IMR-90 (cell line): ENCODE measurements around the gene FBRSL1. TPM values are rescaled to one million over a fixed set of nuclear protein-coding genes. Genes with fewer than 3 reads are reported as not detected.

Experiments used
- ATAC-seq: fragments of 200-7000 bp; cut with Tn5 transposase; 2 replicates; pipeline ENCODE4 v1.9.1; 2020; ENCODE audit warnings: low read depth, mild to moderate bottlenecking, moderate library complexity
- BruUV-seq: library from RNA; stranded (reverse); fragments of 400-500 nt; replicated peaks from 2 replicates; lab custom pipeline; 2021; lab: Mats Ljungman, UMichigan
- CTCF ChIA-PET: fragments of 300-600 bp; formaldehyde crosslinking; extraction: SDS; loops from one replicate; lab custom pipeline; 2021; ENCODE audit warnings: antibody characterized with exemption; lab: Yijun Ruan, JAX
- POLR2A ChIA-PET: fragments of 300-600 bp; sonication (Branson Sonifier 250); formaldehyde crosslinking; loops from one replicate; lab custom pipeline; 2022; ENCODE audit warnings: antibody characterized with exemption; ENCODE audit not compliant: unreplicated experiment; lab: Charles Lee
- DNase-seq: peaks from one replicate; pipeline ENCODE4 v3.0.0; 2013
- H2AFZ ChIP-seq: replicated peaks from 2 replicates; pipeline ENCODE3; 2013; ENCODE audit warnings: low read length, mild to moderate bottlenecking; ENCODE audit not compliant: poor library complexity
- H2AK5ac ChIP-seq: 2 replicates; pipeline ENCODE4 v1.6.1; 2013; ENCODE audit warnings: low read depth, low read length, inconsistent platforms
- H2AK9ac ChIP-seq: replicated peaks from 2 replicates; pipeline ENCODE3; 2013; ENCODE audit warnings: mild to moderate bottlenecking, low read depth, low read length, moderate library complexity; ENCODE audit not compliant: poor library complexity
- H2BK120ac ChIP-seq: 2 replicates; pipeline ENCODE4 v1.6.1; 2013; ENCODE audit warnings: low read depth, low read length, inconsistent platforms
- H2BK15ac ChIP-seq: 3 replicates; pipeline ENCODE4 v1.6.1; 2013; ENCODE audit warnings: low read depth, low read length, inconsistent platforms
- H2BK20ac ChIP-seq: 2 replicates; pipeline ENCODE4 v1.6.1; 2013; ENCODE audit warnings: low read depth, mild to moderate bottlenecking, inconsistent platforms, low read length, moderate library complexity
- H2BK5ac ChIP-seq: 2 replicates; pipeline ENCODE4 v1.6.1; 2013; ENCODE audit warnings: mild to moderate bottlenecking, low read depth, low read length, inconsistent platforms; ENCODE audit not compliant: poor library complexity, severe bottlenecking
- H3K14ac ChIP-seq: replicated peaks from 2 replicates; pipeline ENCODE4 v1.6.1; 2013; ENCODE audit warnings: low read depth, low read length, inconsistent platforms
- H3K18ac ChIP-seq: 2 replicates; pipeline ENCODE4 v1.6.1; 2013; ENCODE audit warnings: low read depth, low read length, control low read depth
- H3K23ac ChIP-seq: 2 replicates; pipeline ENCODE4 v1.6.1; 2013; ENCODE audit warnings: low read depth, low read length, inconsistent platforms
- H3K27ac ChIP-seq: 2 replicates; pipeline ENCODE4 v1.5.1; 2013; ENCODE audit warnings: mild to moderate bottlenecking, control low read depth, low read length; ENCODE audit not compliant: insufficient read depth
- H3K27me3 ChIP-seq: 2 replicates; pipeline ENCODE4 v1.6.1; 2013; ENCODE audit warnings: low read length; ENCODE audit not compliant: control insufficient read depth, insufficient read depth
- H3K36me3 ChIP-seq: 2 replicates; pipeline ENCODE4 v1.6.1; 2013; ENCODE audit warnings: low read length, mixed read lengths; ENCODE audit not compliant: control insufficient read depth, insufficient read depth
- H3K4ac ChIP-seq: 2 replicates; pipeline ENCODE4 v1.6.1; 2013; ENCODE audit warnings: low read depth, low read length, inconsistent platforms
- H3K4me1 ChIP-seq: 2 replicates; pipeline ENCODE4 v1.6.1; 2013; ENCODE audit warnings: low read length, mixed read lengths; ENCODE audit not compliant: control insufficient read depth, insufficient read depth
- H3K4me2 ChIP-seq: 2 replicates; pipeline ENCODE4 v1.6.1; 2013; ENCODE audit warnings: low read depth, mild to moderate bottlenecking, control low read depth, low read length, moderate library complexity
- H3K4me3 ChIP-seq: 2 replicates; pipeline ENCODE4 v1.5.1; 2013; ENCODE audit warnings: low read depth, mild to moderate bottlenecking, control low read depth, low read length, moderate library complexity; ENCODE audit not compliant: insufficient read depth
- H3K56ac ChIP-seq: 2 replicates; pipeline ENCODE4 v1.6.1; 2013; ENCODE audit warnings: low read length, inconsistent platforms; ENCODE audit not compliant: insufficient read depth; ENCODE audit errors: extremely low read depth
- H3K79me1 ChIP-seq, 2 experiments: 2 replicates each; pipeline ENCODE4 v1.6.1; 2013; ENCODE audit warnings: low read length in 2 of 2, inconsistent platforms in 1 of 2, low read depth in 1 of 2
- H3K9ac ChIP-seq: 2 replicates; pipeline ENCODE4 v1.6.1; 2013; ENCODE audit warnings: low read depth, low read length, control low read depth
- H3K9me1 ChIP-seq: 2 replicates; pipeline ENCODE4 v1.6.1; 2013; ENCODE audit warnings: low read length, inconsistent platforms; ENCODE audit not compliant: insufficient read depth
- H3K9me3 ChIP-seq: 2 replicates; pipeline ENCODE4 v1.6.1; 2013; ENCODE audit warnings: low read length; ENCODE audit not compliant: control insufficient read depth, insufficient read depth
- H4K20me1 ChIP-seq: 2 replicates; pipeline ENCODE4 v1.6.1; 2013; ENCODE audit warnings: low read length, inconsistent platforms; ENCODE audit not compliant: insufficient read depth
- H4K5ac ChIP-seq: 2 replicates; pipeline ENCODE4 v1.6.1; 2013; ENCODE audit warnings: mild to moderate bottlenecking, low read depth, low read length, control low read depth
- H4K8ac ChIP-seq, 2 experiments: 2 replicates each; pipeline ENCODE4 v1.6.1; 2013; ENCODE audit warnings: low read depth in 2 of 2, low read length in 2 of 2, control low read depth in 1 of 2, inconsistent platforms in 1 of 2
- H4K91ac ChIP-seq: 2 replicates; pipeline ENCODE4 v1.6.1; 2013; ENCODE audit warnings: low read depth, low read length, inconsistent platforms; ENCODE audit not compliant: insufficient read depth
- MAFK ChIP-seq: IDR thresholded peaks from 2 replicates; pipeline ENCODE4 v1.6.1; 2012; ENCODE audit warnings: low read depth, low read length, improper control_type of control experiment
- SMC3 ChIP-seq: fragments of 150-350 bp; IDR thresholded peaks from 2 replicates; pipeline ENCODE4 v1.6.1; 2016; ENCODE audit warnings: low read depth, mild to moderate bottlenecking, antibody characterized with exemption, low read length, moderate library complexity
- WGBS, 2 experiments: methylation state at CpG; one replicate each; pipeline versions ENCODE4 v1.1.5 to v1.1.7; 2013; ENCODE audit warnings: missing lambda C conversion rate in 2 of 2; ENCODE audit not compliant: insufficient read length in 1 of 2; ENCODE audit errors: extremely low coverage in 2 of 2; 5-methylcytosine and 5-hydroxymethylcytosine counted together
- dilution Hi-C: fragments of 300-500 bp; cut with HindIII; formaldehyde crosslinking; loops from one replicate; pipeline ENCODE4 v1.14.3; 2018; ENCODE audit warnings: low sequenced_read_pairs; ENCODE audit not compliant: unreplicated experiment
- in situ Hi-C: fragments of 300-500 bp; cut with MboI; formaldehyde crosslinking; loops from 3 replicates; pipeline ENCODE4 v1.14.3; 2019; ENCODE audit warnings: low sequenced_read_pairs, inconsistent platforms, mixed read lengths
- intact Hi-C: fragments of 100-400 bp; cut with micrococcal nuclease; formaldehyde crosslinking; loops from 2 replicates; pipeline ENCODE4 v1.10.0; 2022
- polyA plus RNA-seq, 3 experiments: library from polyadenylated mRNA; depleted of rRNA; stranded (reverse); fragments of >200 nt; gene quantifications; 2 replicates each; pipeline ENCODE4 v1.2.3, GENCODE V29; 2012; ENCODE audit warnings: low replicate concordance in 1 of 3
- total RNA-seq: library from RNA; depleted of rRNA; stranded (reverse); fragments of >200 nt; gene quantifications from 2 replicates; pipeline ENCODE4 v1.2.3, GENCODE V29; 2012

Gene FBRSL1
- total and polyA plus RNA-seq, 2 of the 4 experiments (the other 2 are of a cell fraction): 0.36 to 10.8 TPM

DNA sequence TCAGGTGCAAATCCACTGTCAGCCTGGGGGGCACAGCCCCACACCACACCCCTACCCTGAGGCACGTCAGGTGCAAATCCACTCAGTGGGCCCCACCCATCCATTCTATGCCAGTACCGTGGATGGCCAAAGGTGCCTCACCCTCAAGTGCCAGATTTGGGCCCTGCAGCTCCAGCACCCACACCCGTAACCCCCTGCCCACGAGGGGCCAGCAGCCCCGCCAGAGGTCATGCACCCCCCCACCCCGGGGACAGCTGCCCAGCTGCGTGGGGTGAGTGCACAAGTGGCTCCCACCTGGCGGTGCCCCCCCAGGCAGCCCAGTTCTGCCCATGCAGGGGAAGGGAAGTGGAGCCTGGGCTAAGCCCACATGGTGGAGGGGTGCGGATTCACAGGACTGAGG is 51.2 kb downstream of the FBRSL1 start:
- intact Hi-C loops: no loop called here
- H4K91ac ChIP-seq: no peak overlapping the region
- peaks cover 11% of the 10 kb centered on the region for H3K9me1 ChIP-seq
- H3K27me3 ChIP-seq: no peaks in the 10 kb centered on the region
- H3K79me1 ChIP-seq: peaks cover 0 to 8% of the 10 kb centered on the region in 2 experiments; a peak in 1 of 4 replicates
- peaks cover 12% of the 10 kb centered on the region for H4K20me1 ChIP-seq
- H3K9ac ChIP-seq: no peak overlapping the region
- no peak overlapping the region for H3K4me2 ChIP-seq
- no peak overlapping the region for H2BK20ac ChIP-seq
- H3K14ac ChIP-seq: no peak overlapping the region
- no peak overlapping the region for H2AFZ ChIP-seq
- H2AK9ac ChIP-seq: no peak overlapping the region
- 88% methylated on average over 4 of the region's 9 CpGs; no CpG with 5 or more reads in 1 of the 2 experiments for WGBS, 2 experiments
- no peak overlapping the region for H4K8ac ChIP-seq
- BruUV-seq: no TSS peak
- H3K4me1 ChIP-seq: no peaks in the 10 kb centered on the region
- ChIA-PET CTCF (no interaction called here), POLR2A (no interaction called here)
- no peak overlapping the region for H3K23ac ChIP-seq
- H2AK5ac ChIP-seq: no peak overlapping the region
- H2BK120ac ChIP-seq: no peak overlapping the region
- no peak for TF ChIP-seq SMC3
- no peak for TF ChIP-seq MAFK
- no peak overlapping the region for H3K18ac ChIP-seq
- H3K4me3 ChIP-seq: no peak overlapping the region
- H3K36me3 ChIP-seq: no peaks in the 10 kb centered on the region; the same call in 1 of the 2 replicates
- ATAC-seq: no peak
- H3K9me3 ChIP-seq: no peaks in the 10 kb centered on the region
- DNase-seq: no peak
- no peak overlapping the region for H2BK15ac ChIP-seq
- no peak overlapping the region for H3K56ac ChIP-seq
- no peak overlapping the region for H2BK5ac ChIP-seq
- dilution Hi-C loops: no loop called here
- no peak overlapping the region for H3K4ac ChIP-seq
- in situ Hi-C loops: no loop called here
- H4K5ac ChIP-seq: no peak overlapping the region
- no peak overlapping the region for H3K27ac ChIP-seq
